Prostate gland (tissue), 2 donors: Measurements from ENCODE around the gene CLIP1.

Experiments
- POLR2AphosphoS5 ChIP-seq: sonication (generic); formaldehyde crosslinking; IDR thresholded peaks from one replicate; pipeline ENCODE4 v1.6.1; 2017; ENCODE audit warnings: antibody characterized with exemption
- TF ChIP-seq, protein P1 (sequence below), 4 experiments: fragments of 200-600 bp in 2 of 4; fragments of 450-650 bp in 2 of 4; sonication (generic) in 2 of 4; IDR thresholded peaks; 1 replicate in 3 of 4; 2 replicates in 1 of 4; pipeline ENCODE4 v1.5.1; 2016 to 2019; ENCODE audit warnings: antibody characterized with exemption in 4 of 4, mild to moderate bottlenecking in 2 of 4, moderate library complexity in 2 of 4

- TF ChIP-seq, protein P1, sequence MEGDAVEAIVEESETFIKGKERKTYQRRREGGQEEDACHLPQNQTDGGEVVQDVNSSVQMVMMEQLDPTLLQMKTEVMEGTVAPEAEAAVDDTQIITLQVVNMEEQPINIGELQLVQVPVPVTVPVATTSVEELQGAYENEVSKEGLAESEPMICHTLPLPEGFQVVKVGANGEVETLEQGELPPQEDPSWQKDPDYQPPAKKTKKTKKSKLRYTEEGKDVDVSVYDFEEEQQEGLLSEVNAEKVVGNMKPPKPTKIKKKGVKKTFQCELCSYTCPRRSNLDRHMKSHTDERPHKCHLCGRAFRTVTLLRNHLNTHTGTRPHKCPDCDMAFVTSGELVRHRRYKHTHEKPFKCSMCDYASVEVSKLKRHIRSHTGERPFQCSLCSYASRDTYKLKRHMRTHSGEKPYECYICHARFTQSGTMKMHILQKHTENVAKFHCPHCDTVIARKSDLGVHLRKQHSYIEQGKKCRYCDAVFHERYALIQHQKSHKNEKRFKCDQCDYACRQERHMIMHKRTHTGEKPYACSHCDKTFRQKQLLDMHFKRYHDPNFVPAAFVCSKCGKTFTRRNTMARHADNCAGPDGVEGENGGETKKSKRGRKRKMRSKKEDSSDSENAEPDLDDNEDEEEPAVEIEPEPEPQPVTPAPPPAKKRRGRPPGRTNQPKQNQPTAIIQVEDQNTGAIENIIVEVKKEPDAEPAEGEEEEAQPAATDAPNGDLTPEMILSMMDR (IDR thresholded peaks at IDR 0.05): no peak
- TF ChIP-seq POLR2AphosphoS5: no peak
Measured at GRCh38 chr12:122348505-122348904, 74.0 kb downstream of the CLIP1 start.
